ENCODE results near the gene NDUFS6.
"Not testable (repeated sequence)": the region's sequence is repeated elsewhere in the genome, so short reads cannot be mapped to it uniquely, and the experiment has no call there.

NDUFS6 gene

GRCh38 chr5:1798589-1798988 is 2.6 kb upstream of the NDUFS6 start:
- DNase-seq (ENCODE audit: low read depth) = not testable (repeated sequence)

DNA sequence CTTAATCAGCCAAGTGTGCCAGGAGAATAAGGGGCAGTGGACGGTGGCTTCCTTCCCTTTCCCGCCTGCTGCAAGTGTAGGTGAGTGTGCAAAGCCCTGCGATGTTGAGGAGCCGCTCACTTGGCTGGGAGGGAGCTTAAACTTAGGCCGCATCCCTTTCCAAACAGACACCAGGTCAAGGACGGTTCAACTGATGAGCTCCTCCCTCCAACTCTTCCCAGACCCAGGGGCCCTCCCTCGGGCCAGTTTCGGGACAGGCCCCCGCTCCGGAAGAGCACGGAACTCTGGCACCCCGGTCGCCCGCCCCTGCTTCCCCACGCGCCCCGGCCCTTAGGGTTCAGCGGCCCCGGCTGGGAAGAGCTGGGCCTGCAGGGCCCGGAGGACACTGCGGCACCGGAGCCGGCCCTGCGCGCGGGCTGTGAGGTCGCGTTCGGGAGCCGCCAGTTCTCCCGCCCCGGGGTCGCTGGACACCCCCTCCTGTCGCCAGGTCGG is 2.1 kb upstream of the NDUFS6 start:
- DNase-seq (ENCODE audit: low read depth) = no peak

DNA sequence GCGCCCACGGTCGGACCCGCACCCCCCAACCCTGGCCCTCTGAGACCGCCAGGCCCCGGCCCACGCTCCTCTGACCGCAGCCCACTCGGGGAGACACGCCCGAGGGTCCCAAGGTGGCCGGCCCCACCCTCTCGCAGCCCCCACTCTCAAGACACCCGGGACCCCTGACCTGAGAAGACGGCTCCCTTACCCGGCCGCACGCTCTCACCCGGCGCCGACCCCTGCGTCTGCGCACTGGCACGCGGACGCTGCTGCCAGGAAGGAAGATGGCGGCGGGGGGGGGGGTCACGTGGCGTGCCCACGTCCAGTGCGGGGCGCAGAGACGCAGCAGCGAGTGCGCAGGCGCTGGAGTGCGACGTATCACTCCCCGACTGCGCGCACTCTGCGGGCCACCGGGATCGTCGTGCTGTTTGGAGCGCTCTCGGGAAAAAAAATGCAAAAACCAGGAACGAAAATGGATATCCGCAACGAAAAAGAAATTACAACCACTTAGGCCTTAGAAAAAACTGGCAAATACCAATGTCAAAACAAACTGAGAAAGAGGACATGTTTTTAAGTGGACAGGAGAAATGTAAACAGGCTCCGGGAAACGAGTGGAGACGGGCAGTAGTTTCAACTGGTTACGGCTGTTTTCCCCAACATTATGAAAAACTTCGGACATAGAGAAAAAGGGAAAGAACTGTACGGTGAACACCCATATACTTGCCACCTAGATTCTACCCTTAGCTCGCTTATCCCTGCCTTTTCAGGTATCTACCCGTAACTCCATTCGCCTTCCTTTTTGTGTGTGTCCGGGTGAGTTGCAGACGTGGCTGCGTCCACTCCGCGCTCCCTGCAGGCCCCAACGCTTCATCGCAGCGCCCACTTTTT is 1.4 kb upstream of the NDUFS6 start, which contains the start of gene MRPL36:
Gene MRPL36, minus strand, starts transcription at position 236 of the 870 bp plus-strand sequence. CDS start 902 bp downstream, outside the sequence.
- DNase-seq (ENCODE audit: low read depth) = peak; percentile 91

DNA sequence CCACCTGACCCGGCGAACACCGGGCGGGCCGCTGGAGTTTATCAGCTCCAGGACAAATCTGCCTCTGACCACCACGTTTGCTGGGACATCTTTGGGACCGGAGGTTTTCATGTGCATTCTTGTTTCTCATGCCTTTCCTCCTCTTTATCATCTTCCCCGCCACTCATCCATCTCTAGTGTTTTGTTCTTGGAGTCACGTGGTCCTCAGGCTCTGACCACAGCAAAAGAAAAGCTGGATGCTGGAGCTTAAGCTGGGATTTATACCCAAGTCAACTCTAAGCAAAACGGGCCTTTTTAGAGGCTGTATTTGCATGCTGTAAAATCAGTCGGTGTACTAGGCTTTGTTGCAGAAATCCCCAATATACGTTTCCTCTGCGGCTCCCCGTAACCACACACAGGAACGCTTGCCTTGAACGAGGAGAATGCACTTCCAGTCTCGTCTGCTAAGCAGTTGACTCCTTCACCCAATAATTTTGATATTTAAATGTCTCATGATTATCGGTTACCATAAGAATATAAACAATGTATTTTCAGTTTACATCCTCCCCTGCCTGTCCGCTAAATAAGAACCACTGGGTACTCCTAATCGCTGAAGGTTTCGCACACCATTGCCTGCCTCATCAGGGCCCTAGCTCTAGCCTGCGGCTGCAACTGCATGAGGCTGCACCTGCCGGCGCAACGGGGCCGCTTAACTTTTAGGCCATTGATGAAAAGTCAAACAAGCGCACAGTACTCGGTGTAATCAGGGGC is 560 bp upstream of the NDUFS6 start:
- no peak for DNase-seq (ENCODE audit: low read depth)

DNA sequence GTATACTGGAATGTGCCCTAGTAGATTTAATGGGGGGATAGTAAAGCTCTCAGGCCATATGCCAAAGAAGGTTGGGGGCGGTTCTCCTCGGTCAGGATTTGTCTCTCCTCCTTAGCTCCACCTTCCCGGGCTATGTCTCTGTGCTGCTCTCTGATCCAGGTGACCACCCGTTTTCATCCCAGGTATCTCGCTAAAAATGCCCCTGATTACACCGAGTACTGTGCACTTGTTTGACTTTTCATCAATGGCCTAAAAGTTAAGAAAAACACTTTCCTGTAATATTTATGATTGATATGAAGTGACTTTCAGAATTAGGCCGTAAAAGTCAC is 724 bp downstream of the NDUFS6 start:
- DNase-seq (ENCODE audit: low read depth) = no peak

DNA sequence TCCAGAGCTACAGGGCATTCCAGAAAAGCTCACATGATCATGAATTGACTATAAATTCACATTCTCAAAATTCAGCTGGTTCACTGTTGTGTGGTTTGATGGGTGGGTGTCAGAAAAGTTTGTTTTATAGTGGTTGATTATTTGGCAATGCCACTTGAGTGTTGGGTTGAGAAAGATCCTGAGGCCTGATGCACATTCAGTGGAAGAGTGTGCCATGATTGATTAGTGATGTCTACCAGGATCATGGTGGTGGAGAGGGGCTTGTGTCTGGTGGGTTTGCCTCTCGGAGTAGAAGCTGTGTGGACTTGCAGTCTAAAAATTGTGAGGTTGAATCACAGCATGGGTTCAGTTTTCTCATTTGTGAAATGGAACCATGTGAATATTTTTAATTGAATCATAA is 2.0 kb downstream of the NDUFS6 start:
- DNase-seq (ENCODE audit: low read depth) = no peak

GRCh38 chr5:1804001-1804690 is 2.9 kb downstream of the NDUFS6 start:
- no peak for DNase-seq (ENCODE audit: low read depth)

- DNase-seq (ENCODE audit: low read depth) = no peak
Observed at GRCh38 chr5:1805326-1805725, 4.1 kb downstream of the NDUFS6 start.

DNA sequence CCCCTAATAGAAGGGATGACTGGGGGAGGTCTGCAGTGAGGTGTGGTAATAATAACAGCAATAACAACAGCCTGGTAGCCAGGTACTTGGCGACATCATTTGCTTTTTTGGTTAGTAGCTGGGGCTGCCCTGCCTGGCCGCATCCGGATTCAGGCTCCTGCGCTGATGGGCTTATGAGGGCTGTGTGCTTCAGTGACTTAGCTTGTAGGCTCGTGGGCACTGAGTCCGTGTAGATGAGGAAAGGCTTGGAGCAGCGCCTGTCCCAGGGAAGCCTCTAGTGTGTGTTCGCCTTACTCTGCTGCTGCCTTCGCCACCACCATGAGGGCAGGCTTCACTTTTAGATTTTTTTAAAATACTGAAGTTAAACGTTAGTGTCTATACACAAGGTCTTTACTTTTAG is 4.5 kb downstream of the NDUFS6 start:
- no peak for DNase-seq (ENCODE audit: low read depth)

DNA sequence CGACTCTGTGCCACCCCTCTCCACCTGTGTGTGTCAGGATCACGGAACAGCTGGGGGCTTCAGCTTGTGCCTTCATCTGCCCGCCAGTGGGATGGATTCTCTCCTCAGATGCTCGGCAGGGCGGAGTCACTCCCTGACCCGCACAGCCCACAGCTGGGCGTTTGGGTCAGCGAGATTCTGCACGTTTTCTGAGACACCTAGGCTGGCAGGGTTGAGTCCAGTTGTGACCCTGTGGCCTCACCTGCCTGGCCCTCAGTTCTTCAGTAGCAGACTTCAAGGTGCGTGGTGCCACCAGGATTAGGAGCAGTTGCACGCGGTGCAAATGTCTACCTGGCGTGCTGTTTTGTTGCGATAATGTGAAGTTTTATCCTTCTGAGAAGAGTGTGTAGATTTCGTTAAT is 5.0 kb downstream of the NDUFS6 start:
- DNase-seq (ENCODE audit: low read depth) = no peak

GRCh38 chr5:1806974-1807373 is 5.8 kb downstream of the NDUFS6 start:
- no peak for DNase-seq (ENCODE audit: low read depth)

DNA sequence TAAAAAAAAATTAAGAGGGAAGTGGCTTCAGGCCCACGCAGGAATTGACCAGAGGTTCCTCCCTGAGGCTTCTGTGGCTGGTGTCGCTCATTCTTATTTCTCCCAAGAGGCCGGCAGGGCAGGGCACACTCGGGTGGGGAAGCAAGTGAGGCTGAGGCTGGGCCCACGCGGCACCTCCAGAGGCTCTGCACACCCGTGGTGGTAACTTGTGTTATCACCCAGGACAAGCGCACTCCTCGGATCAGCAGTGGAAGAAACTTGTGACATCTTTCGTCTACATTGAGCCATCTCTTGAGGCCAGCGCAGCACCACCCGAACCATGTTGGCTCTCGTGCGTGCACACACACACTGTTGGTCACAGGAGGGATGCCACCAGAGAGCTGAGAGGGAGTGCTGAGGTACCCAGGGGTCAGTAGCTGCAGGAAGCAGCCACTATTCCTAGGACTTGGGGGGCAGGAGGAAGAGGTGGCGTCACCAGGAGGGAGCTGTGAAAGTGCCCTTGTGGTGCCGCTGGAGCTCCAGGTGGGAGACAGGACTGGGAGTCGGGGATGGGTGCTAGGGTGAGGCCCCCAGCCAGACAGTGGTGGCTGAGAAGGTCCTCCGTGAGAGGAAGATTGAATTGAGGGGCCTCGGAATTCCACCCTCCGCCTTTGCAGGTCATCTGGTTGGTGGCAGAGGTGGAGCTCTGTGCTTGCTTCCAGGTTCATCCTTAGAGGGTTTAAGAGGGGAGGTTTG is 6.4 kb downstream of the NDUFS6 start:
- DNase-seq (ENCODE audit: low read depth) = no peak

- no peak for DNase-seq (ENCODE audit: low read depth)
Observed at GRCh38 chr5:1808439-1808838, 7.2 kb downstream of the NDUFS6 start.

GRCh38 chr5:1809416-1810035 is 8.3 kb downstream of the NDUFS6 start:
- no peak for DNase-seq (ENCODE audit: low read depth)

DNA sequence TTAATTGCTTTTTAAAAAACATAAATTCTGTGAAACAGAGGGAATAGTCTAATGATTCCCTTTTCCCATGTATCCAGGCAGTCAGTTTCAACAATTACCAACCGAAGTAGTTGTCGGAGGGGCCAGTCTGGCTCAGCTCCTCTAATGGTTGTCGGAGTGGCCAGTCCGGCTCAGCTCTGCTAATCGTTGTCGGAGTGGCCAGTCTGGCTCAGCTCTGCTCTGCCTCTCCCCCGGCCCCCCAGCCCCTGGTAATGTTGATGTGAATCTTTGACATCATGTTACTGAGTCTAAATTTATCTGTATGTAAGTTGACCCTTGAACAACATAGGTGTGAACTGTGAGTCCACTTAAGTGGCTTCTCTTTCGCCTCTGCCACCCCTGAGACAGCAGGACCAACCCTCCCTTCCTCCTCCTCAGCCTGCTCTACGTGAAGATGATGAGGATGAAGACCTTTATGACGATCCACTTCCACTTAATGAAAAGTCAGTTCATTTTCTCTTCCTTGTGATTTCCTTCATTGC is 9.4 kb downstream of the NDUFS6 start:
- DNase-seq (ENCODE audit: low read depth) = no peak

- no peak for DNase-seq (ENCODE audit: low read depth)
Observed at GRCh38 chr5:1814183-1815020, 13.2 kb downstream of the NDUFS6 start.

DNA sequence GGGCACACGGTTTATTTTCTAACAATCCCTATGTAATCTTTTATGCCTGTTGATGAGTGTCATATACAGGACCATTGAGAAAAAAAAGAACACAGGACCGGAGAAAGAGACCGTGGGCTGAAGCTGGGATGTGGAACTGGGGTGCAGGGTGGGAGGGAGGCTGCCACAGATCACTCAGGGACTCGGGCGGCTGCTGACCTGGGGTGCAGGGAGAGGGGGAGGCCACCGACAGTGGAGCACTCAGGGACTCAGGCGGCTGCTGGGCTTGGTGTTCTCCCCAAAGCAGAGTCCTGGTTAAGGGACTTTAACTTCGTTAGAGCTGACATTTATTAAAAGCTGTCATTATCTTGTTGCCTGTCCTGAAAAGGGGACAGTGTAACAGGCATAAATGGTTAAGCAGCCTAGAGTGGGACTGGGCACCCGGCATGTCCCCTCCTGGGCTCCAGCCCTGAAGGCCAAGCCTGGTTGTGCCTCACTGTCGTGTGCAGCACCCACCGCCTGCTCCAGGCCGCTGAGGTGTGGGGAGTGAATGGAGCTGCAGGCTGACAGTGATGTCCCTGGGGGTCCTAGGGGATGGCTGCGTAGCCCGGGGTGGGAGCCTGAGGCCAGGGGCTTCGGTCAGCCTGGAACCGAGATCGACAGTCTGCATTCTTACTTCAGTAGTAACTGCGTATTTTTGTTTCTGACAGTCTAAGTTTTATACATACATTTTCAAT is 14.0 kb downstream of the NDUFS6 start:
- DNase-seq (ENCODE audit: low read depth) = no peak

- DNase-seq (ENCODE audit: low read depth) = no peak
Observed at GRCh38 chr5:1815881-1816292, 14.7 kb downstream of the NDUFS6 start.

GRCh38 chr5:1816495-1817089 is 15.4 kb downstream of the NDUFS6 start:
- not testable (repeated sequence) for DNase-seq (ENCODE audit: low read depth)

Measured in stimulated activated CD8-positive, alpha-beta memory T cell treated with anti-CD3 and anti-CD28 coated beads, Interleukin-12 subunit alpha, Interleukin-12 subunit beta, amount 100 ng/mL, for 1 hour (primary cell).